C4-2B (cell line): ENCODE data around the gene PDE4DIP.
"Not testable (repeated sequence)": the region's sequence is repeated elsewhere in the genome, so short reads cannot be mapped to it uniquely, and the experiment has no call there.

Source experiments
- CTCF ChIP-seq: fragments of 450-650 bp; conservative IDR thresholded peaks from 2 replicates; pipeline ENCODE4 v1.5.1; 2017; ENCODE audit warnings: mild to moderate bottlenecking
- ZFX ChIP-seq: fragments of 450-650 bp; IDR thresholded peaks from 2 replicates; pipeline ENCODE4 v1.6.1; 2017

DNA sequence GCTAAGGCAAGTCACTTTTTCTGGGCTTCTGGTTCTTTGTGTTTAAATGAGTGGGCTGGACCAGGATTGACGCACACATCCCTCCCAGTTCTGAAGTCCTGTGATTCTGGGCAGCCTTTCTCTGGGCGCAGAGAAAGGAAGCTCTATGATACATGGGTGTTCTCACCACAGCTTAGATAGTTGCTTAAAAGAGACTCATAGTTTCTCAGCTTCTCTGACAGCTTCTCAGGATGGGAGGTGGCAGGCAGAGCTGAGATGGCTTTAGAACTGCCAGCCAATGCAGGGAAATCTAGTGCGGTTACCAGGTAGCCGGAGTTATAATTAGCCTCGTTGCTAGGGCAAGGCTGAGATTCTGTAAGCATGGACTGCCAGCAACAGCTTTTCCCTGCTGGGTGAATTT lies 55.8 kb downstream of the PDE4DIP start:
- TF ChIP-seq CTCF, ZFX: not testable (repeated sequence)
